HG02973 (cell line): ENCODE data around the gene GPA33.
A peak's percentile ranks its signal among the peaks of the same experiment; 100 is the strongest.
"Not testable (repeated sequence)": the region's sequence is repeated elsewhere in the genome, so short reads cannot be mapped to it uniquely, and the experiment has no call there.

ENCODE experiments used
- ATAC-seq: cut with Tn5 transposase; IDR thresholded peaks from one replicate; pipeline ENCODE4 v1.9.1; 2021; ENCODE audit warnings: moderate library complexity; ENCODE audit not compliant: unreplicated experiment

The GPA33 gene

GRCh38 chr1:167059045-167059808 lies 30.9 kb downstream of the GPA33 start:
- ATAC-seq: no peak

- peak; percentile 65 for ATAC-seq
Measured at GRCh38 chr1:167057241-167057688, 32.9 kb downstream of the GPA33 start.

- no peak for ATAC-seq
Measured at GRCh38 chr1:167056529-167057231, 33.5 kb downstream of the GPA33 start.

GRCh38 chr1:167054946-167055630 lies 35.1 kb downstream of the GPA33 start:
- ATAC-seq: no peak

GRCh38 chr1:167054531-167054930 lies 35.6 kb downstream of the GPA33 start:
- no peak for ATAC-seq

- ATAC-seq: no peak
Measured at GRCh38 chr1:167052389-167052788, 37.8 kb downstream of the GPA33 start.

GRCh38 chr1:167051907-167052306 lies 38.3 kb downstream of the GPA33 start:
- no peak for ATAC-seq

- ATAC-seq: peak; percentile 99
Measured at GRCh38 chr1:167043752-167044488, 46.3 kb downstream of the GPA33 start.

- ATAC-seq: no peak
Measured at GRCh38 chr1:167033646-167034045, 56.5 kb downstream of the GPA33 start.

GRCh38 chr1:167029553-167029952 lies 60.6 kb downstream of the GPA33 start:
- ATAC-seq: not testable (repeated sequence)

- peak; percentile 78 for ATAC-seq
Measured at GRCh38 chr1:167022384-167022783, 67.8 kb downstream of the GPA33 start.

GRCh38 chr1:167016100-167016750 lies 74.0 kb downstream of the GPA33 start:
- no peak for ATAC-seq

- no peak for ATAC-seq
Measured at GRCh38 chr1:167013108-167013929, 76.9 kb downstream of the GPA33 start.

- ATAC-seq: no peak
Measured at GRCh38 chr1:167012570-167012969, 77.6 kb downstream of the GPA33 start.

GRCh38 chr1:167011560-167012191 lies 78.5 kb downstream of the GPA33 start:
- ATAC-seq: no peak

GRCh38 chr1:167003711-167004110 lies 86.5 kb downstream of the GPA33 start:
- ATAC-seq: no peak
